ENCODE data around the gene CAV2. TPM values are rescaled to one million over a fixed set of nuclear protein-coding genes. Genes with fewer than 3 reads are reported as not detected.

The CAV2 gene
- total and polyA plus RNA-seq, 2 of the 8 experiments (the other 6 are each of a cell fraction or from before 2014, with no cell fraction given): 2.8 to 4.7 TPM

GRCh38 chr7:116545411-116545993 lies 46.0 kb downstream of the CAV2 start:
- no peaks in the 10 kb centered on the region for H3K36me3 ChIP-seq (ENCODE audit: control insufficient read depth in 2 of 4, insufficient read depth in 4 of 4, low read length in 3 of 4)
- TF ChIP-seq TEAD4 (IDR thresholded peaks at IDR 0.05; ENCODE audit: low read depth, low read length): no peak
- no peak for TF ChIP-seq SP4 (IDR thresholded peaks at IDR 0.05; ENCODE audit: low read length)
- no peak for TF ChIP-seq EGR1 (IDR thresholded peaks at IDR 0.05; ENCODE audit: borderline replicate concordance, low read depth, low read length)
- no peak for TF ChIP-seq SIN3A (conservative IDR thresholded peaks at IDR 0.05 in 1 of 2, IDR thresholded peaks at IDR 0.05 in 1 of 2; ENCODE audit: low read depth in 1 of 2, low read length in 2 of 2)
- TF ChIP-seq POU5F1 (IDR thresholded peaks at IDR 0.05; ENCODE audit: low read depth, low read length): no peak
- TF ChIP-seq SAP30 (IDR thresholded peaks at IDR 0.05; ENCODE audit: insufficient read depth, insufficient replicate concordance, low read length): no peak
- TF ChIP-seq RNF2 (IDR thresholded peaks at IDR 0.05; ENCODE audit: borderline replicate concordance, low read depth, low read length, missing control alignments, poor library complexity, severe bottlenecking): no peak
- no peak for TF ChIP-seq SP1 (IDR thresholded peaks at IDR 0.05; ENCODE audit: low read depth, low read length)
- TF ChIP-seq RFX5 (IDR thresholded peaks at IDR 0.05; ENCODE audit: borderline replicate concordance, low read depth, low read length): no peak
- TF ChIP-seq SIX5 (IDR thresholded peaks at IDR 0.05; ENCODE audit: low read depth, low read length): no peak
- no peak for TF ChIP-seq TCF12 (IDR thresholded peaks at IDR 0.05; ENCODE audit: low read depth, low read length)
- TF ChIP-seq E2F6 (IDR thresholded peaks at IDR 0.05): no peak
- TF ChIP-seq HDAC2 (IDR thresholded peaks at IDR 0.05; ENCODE audit: borderline replicate concordance in 1 of 2, low read depth in 2 of 2, low read length in 2 of 2): no peak

More at GRCh38 chr7:116545411-116545993, 46.0 kb downstream of the CAV2 start:
- H2BK15ac ChIP-seq (ENCODE audit: low read length): no peak overlapping the region
- no peaks in the 10 kb centered on the region for H3K27me3 ChIP-seq (replicated peaks in 1 of 4; ENCODE audit: control insufficient read depth in 3 of 4, extremely low read depth in 1 of 4, insufficient read depth in 3 of 4, low read length in 3 of 4)
- no peak overlapping the region for H2BK20ac ChIP-seq (ENCODE audit: low read length)
- no peak overlapping the region for H3K56ac ChIP-seq (replicated peaks; ENCODE audit: insufficient read length, low read depth, low read length)
- H2BK5ac ChIP-seq (ENCODE audit: low read depth, low read length): no peak overlapping the region
- no peak overlapping the region for H4K91ac ChIP-seq (replicated peaks; ENCODE audit: insufficient read length, low read length)
- no peak overlapping the region for H2BK120ac ChIP-seq (replicated peaks; ENCODE audit: low read depth, low read length)
- H3K79me1 ChIP-seq (ENCODE audit: low read depth, low read length): no peaks in the 10 kb centered on the region
- no peak for DNase-seq (ENCODE audit: low read depth in 1 of 2, low spot score in 2 of 2)
- H4K5ac ChIP-seq (ENCODE audit: insufficient read length, low read depth, low read length): no peak overlapping the region
- no peaks in the 10 kb centered on the region for H3K79me2 ChIP-seq (ENCODE audit: control insufficient read depth in 1 of 2, insufficient read depth in 2 of 2, low read length in 2 of 2)
- no peak overlapping the region for H3K14ac ChIP-seq (ENCODE audit: insufficient read length)
- no peak overlapping the region for H3K27ac ChIP-seq (ENCODE audit: low read depth, low read length)
- no peaks in the 10 kb centered on the region for H4K20me1 ChIP-seq (replicated peaks in 1 of 2; ENCODE audit: control insufficient read depth in 1 of 2, insufficient read depth in 2 of 2, low read length in 2 of 2)
- POLR2A ChIA-PET (ENCODE audit: partially characterized antibody): no interaction called here
- no peak overlapping the region for H2AFZ ChIP-seq (ENCODE audit: low read length)
- no peak overlapping the region for H3K18ac ChIP-seq (ENCODE audit: extremely low read depth, low read length)
- no peak for FAIRE-seq
- no peaks in the 10 kb centered on the region for H3K4me1 ChIP-seq (replicated peaks in 1 of 4; ENCODE audit: control insufficient read depth in 3 of 4, insufficient read depth in 4 of 4, low read length in 3 of 4)
- H3K4me2 ChIP-seq (ENCODE audit: insufficient read depth in 1 of 2, low read depth in 2 of 2, low read length in 2 of 2): no peak overlapping the region
- CTCF ChIA-PET (ENCODE audit: partially characterized antibody): interaction anchor here (0.8 to 1.2 kb wide), 2 partner anchors 20 to 286 kb away, joined by 3 to 7 read pairs; no protein-coding TSS in a partner anchor
- no peak overlapping the region for H2AK5ac ChIP-seq (ENCODE audit: low read depth, low read length)
- no peak overlapping the region for H4K8ac ChIP-seq (ENCODE audit: extremely low read depth, insufficient read depth, low read length)
- no peak overlapping the region for H3K9ac ChIP-seq (replicated peaks in 1 of 4; ENCODE audit: extremely low read depth in 1 of 4, low read depth in 3 of 4, low read length in 3 of 4)
- H3K23ac ChIP-seq (ENCODE audit: insufficient read length): no peak overlapping the region
- no peak overlapping the region for H3K4me3 ChIP-seq (ENCODE audit: extremely low read depth in 1 of 4, insufficient read depth in 2 of 4, low read depth in 3 of 4, low read length in 4 of 4)
- no peak overlapping the region for H3K4ac ChIP-seq (replicated peaks; ENCODE audit: insufficient read length, low read depth, low read length)
- 87% methylated on average over 6 of the region's 6 CpGs; no CpG with 5 or more reads in 1 of the 2 experiments for WGBS, 2 experiments (ENCODE audit: extremely low coverage in 1 of 2, insufficient coverage in 1 of 2, insufficient read length in 1 of 2, insufficient replicate concordance in 2 of 2, low coverage in 1 of 2, low lambda C conversion rate in 2 of 2, missing lambda C conversion rate in 1 of 2)
- no peaks in the 10 kb centered on the region for H3K23me2 ChIP-seq (ENCODE audit: low read depth, low read length)
- no peaks in the 10 kb centered on the region for H3K9me3 ChIP-seq (ENCODE audit: insufficient read depth in 2 of 2, low read depth in 1 of 2, low read length in 1 of 2)
- no peak overlapping the region for H2BK12ac ChIP-seq (ENCODE audit: low read depth, low read length)
